ENCODE data around the gene SLC29A4.
"Not testable (repeated sequence)": the region's sequence is repeated elsewhere in the genome, so short reads cannot be mapped to it uniquely, and the experiment has no call there.

The SLC29A4 gene, protein sequence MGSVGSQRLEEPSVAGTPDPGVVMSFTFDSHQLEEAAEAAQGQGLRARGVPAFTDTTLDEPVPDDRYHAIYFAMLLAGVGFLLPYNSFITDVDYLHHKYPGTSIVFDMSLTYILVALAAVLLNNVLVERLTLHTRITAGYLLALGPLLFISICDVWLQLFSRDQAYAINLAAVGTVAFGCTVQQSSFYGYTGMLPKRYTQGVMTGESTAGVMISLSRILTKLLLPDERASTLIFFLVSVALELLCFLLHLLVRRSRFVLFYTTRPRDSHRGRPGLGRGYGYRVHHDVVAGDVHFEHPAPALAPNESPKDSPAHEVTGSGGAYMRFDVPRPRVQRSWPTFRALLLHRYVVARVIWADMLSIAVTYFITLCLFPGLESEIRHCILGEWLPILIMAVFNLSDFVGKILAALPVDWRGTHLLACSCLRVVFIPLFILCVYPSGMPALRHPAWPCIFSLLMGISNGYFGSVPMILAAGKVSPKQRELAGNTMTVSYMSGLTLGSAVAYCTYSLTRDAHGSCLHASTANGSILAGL

DNA sequence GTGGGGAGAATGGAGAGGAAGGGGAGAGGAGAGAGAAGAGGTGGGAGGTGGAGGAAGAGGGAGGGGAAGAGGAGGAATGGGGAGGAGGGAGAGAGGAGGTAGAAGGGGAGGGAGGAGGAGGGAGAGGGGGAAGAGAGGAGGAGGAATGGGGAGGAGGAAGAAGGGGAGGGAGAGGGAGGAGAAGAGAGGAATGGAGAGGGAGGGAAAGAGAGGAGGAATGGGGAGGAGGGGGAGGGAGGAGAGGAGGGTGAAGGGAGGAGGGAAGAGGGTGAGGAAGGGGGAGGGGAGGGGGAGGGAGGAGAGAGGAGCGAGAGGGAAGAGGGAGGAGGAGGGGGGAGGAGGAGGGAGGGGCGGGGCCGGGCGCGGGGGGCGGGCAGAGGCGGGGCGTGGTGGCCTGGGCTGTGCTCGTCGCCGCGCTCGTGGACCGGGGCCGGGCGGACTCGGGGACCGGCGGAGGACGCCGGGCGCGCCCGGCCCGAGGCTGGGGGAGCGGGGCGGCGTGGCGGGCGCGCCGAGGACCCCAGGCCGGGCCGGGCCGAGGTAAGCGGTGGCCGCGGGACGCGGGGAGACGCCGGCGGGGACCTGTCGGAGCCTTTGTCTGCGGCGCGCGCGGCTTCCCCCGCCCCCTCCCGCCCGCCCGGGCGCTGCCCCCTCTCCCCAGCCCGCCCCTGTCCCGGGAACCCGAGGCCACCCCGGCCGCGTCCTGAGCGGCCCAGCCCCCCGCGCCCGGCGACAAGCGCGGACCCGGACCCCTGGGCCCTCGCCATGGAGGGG lies at the start of gene SLC29A4:
TSS of gene SLC29A4 (plus strand) at position 401 of the 774 bp plus-strand sequence. CDS start 4,874 bp downstream, outside the sequence.
- no peak within 1 kb of the TSS for H3K27ac ChIP-seq
- no peak for TF ChIP-seq ZFX (IDR thresholded peaks at IDR 0.05; ENCODE audit: borderline replicate concordance)
- TF ChIP-seq, protein P1, sequence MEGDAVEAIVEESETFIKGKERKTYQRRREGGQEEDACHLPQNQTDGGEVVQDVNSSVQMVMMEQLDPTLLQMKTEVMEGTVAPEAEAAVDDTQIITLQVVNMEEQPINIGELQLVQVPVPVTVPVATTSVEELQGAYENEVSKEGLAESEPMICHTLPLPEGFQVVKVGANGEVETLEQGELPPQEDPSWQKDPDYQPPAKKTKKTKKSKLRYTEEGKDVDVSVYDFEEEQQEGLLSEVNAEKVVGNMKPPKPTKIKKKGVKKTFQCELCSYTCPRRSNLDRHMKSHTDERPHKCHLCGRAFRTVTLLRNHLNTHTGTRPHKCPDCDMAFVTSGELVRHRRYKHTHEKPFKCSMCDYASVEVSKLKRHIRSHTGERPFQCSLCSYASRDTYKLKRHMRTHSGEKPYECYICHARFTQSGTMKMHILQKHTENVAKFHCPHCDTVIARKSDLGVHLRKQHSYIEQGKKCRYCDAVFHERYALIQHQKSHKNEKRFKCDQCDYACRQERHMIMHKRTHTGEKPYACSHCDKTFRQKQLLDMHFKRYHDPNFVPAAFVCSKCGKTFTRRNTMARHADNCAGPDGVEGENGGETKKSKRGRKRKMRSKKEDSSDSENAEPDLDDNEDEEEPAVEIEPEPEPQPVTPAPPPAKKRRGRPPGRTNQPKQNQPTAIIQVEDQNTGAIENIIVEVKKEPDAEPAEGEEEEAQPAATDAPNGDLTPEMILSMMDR (IDR thresholded peaks at IDR 0.05) = no peak

DNA sequence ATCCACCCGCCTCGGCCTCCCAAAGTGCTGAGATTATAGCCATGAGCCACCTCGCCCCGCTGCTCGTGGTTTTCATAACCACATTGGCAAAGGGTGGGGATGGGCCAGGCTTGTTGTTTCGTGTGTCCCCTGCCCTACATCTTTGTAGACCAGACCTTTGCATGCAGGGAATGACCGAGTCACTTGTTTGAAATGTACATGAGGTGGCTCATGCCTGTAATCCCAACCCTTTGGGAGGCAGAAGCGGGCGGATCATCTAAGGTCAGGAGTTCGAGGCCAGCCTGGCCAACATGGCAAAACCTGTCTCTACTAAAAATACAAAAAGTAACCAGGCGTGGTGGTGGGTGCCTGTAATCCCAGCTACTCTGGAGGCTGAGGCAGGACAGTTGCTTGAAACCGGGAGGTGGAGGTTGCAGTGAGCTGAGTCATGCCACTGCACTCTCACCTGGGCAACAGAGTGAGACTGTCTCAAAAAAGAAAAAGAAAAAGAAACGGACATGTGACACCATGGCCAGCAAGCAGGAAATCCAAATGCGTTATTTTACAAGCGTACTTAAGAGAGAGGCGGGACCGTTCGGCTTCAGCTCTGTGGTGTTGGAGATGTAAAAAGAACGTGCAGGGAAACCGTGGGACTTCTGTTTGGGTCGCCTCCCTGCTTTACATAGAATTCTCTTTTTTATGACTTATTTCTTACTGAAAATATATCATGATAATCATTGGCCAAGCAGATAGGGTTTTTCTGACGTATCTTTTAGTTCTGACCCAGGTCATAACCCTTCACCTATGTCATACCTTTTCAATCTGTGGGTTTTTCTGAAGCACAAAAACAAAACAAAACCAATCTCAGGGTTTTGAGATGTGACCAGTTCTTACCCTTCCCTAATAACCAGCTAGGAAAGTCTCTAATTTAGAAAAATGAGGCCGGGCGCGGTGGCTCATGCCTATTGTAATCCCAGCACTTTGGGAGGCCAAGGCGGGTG lies 47.6 kb upstream of the SLC29A4 start:
- H3K27ac ChIP-seq = no peak overlapping the region

DNA sequence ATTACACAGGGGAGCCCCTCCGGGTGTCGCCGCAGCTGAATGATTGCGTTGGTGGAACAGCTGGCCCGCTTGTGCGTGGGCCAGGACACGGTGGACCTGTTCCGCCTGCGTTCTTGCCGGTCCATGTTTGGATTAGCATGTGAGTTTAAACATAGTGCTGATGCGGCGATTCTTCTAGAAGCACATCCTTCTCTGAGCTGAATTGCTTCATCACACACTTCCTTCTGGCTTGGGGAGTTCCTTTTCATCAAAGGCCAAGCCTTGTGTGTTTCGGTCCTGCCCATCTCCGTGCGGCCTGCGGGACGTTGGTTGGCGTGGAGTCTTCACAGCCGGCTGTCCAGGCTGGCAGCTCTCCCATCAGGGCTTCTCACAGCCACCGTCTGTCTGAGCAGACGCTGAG lies 45.5 kb upstream of the SLC29A4 start:
- no peak overlapping the region for H3K27ac ChIP-seq
- TF ChIP-seq, protein P1 (IDR thresholded peaks at IDR 0.05) = no peak
- TF ChIP-seq ZFX (IDR thresholded peaks at IDR 0.05; ENCODE audit: borderline replicate concordance) = no peak

More for the DNA sequence above, 47.6 kb upstream of the SLC29A4 start:
- TF ChIP-seq, protein P1 (IDR thresholded peaks at IDR 0.05) = no peak
- TF ChIP-seq ZFX (IDR thresholded peaks at IDR 0.05; ENCODE audit: borderline replicate concordance) = no peak

DNA sequence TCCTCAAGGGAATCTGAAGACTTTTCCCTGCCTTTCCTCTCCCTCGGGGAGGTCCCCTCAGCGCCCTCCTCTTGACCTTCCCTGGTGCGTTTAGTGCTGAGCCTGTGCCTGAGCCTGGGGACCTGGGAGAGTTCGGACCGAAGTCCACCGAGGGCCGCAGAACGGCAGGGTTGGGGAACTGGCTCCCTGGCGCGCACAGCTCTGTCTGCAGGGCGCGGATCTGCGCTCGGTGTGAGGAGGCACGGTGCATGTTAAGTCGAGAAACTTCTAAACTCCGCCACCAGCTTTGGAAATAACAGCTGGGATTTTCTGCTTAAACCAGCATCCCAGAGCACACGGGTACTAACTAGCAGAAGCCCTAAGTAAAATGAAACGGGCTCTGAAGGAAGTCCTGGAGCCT lies 44.2 kb upstream of the SLC29A4 start:
- no peak overlapping the region for H3K27ac ChIP-seq
- TF ChIP-seq ZFX (IDR thresholded peaks at IDR 0.05; ENCODE audit: borderline replicate concordance) = no peak
- TF ChIP-seq, protein P1 (IDR thresholded peaks at IDR 0.05) = no peak

DNA sequence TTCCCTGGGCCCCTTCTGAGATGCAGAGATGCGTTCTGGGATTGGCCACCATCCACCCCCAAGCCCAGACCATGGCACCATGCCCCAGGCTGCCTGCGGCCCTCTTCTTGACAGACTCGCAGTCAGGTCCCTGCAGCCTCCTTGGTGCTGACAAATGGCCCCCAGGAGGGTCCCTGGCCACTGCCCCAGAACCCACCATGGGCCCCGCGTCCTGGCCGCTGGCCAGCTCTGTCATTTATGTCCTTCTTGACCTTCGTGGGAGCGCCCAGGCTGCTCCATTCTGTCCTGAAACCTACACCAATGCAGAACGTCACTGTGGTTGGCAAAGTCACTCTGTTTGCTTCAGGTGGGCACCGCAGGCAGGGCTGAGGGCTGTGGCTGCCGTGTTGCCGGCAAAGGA lies 39.5 kb upstream of the SLC29A4 start:
- H3K27ac ChIP-seq = no peak overlapping the region
- no peak for TF ChIP-seq ZFX (IDR thresholded peaks at IDR 0.05; ENCODE audit: borderline replicate concordance)
- TF ChIP-seq, protein P1 (IDR thresholded peaks at IDR 0.05) = no peak

DNA sequence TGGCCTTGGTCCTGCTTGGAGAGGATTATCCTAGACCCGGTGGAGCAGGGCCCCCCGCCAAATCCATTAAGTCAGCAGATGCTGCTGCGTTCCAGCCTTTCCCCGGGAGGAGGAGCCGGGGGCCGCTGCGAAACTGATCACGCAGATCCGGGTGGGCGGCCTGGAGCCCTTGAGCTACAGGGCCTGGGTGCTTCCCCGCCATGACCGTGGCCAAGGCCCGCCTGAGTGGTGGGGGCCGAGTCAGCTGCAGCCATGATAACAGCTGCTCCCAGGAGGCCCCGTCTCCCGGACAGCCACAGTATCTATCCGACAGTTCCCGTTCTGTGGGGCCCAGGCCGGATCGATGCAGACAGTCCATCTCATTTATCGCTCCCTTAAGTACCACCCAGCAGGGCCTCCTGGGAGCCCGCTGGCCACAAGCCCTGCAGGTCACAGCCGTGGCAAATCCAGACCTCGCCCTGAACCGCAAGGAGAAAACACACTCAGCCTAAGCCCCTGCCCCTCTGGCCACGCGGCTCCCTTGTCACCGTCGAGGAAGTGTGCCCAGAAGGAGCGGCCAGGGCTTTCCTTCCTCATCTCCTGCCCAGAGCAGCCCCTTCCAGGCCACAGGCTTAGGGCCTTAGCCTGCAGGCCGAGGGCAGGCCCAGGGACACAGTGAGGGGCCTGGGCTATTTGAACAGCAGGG lies 34.4 kb upstream of the SLC29A4 start:
- TF ChIP-seq, protein P1 (IDR thresholded peaks at IDR 0.05) = no peak
- no peak for TF ChIP-seq ZFX (IDR thresholded peaks at IDR 0.05; ENCODE audit: borderline replicate concordance)
- no peak overlapping the region for H3K27ac ChIP-seq

DNA sequence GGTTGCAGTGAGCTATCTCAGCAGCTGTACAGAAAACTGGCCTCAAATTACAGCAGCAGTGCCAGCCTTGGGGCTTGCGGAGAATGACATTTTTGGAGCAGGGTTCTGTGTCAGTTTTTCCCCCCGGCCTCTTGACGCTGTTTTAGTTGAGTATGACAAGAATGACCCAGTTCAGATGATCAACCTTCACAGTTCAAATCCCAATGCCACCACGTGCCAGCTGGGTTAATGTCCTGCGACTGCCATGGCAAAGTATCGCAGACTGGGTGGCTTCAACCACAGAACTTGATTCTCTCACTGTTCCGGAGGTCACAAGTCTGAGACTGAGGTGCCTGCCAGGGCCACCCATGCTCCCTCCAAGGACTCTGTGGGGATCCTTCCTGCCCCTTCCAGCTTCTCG lies 32.0 kb upstream of the SLC29A4 start:
- H3K27ac ChIP-seq = not testable (repeated sequence)

DNA sequence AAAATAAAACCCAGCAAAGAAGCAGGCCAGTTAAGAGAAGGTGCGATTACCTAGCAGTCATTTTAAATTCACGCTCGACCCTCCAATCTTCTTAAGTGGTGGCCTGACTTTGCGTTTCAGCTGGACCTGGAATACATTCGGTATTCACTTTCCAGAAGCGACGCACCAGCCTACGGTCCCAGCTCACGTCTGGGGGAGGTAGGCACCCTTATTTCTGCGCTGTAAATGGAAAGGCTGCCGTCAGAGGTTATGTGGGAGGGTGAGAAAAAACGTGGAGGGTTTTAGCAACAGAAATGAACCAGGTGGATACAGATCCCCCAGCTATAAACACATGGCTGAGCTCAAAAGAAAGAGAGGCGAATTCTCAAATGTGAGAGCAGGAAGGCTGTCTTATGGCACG lies 29.2 kb upstream of the SLC29A4 start:
- H3K27ac ChIP-seq = not testable (repeated sequence)

DNA sequence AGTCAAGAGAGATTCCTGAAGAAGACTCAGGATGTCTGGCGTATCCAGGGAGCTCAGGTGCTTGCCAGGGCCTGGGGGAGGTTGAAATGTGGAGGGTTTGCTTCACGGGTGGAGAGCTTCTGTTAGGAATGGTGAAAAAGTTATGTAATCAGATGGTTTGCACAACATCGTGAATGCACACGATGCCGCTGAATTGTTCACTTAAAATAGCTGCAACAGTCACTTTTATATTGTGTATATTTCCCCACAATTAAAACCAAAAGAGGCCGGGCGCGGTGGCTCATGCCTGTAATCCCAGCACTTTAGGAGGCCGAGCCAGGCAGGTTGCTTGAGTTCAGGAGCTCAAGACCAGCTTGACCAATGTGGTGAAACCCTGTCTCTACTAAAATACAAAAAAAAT lies 28.4 kb upstream of the SLC29A4 start:
- not testable (repeated sequence) for H3K27ac ChIP-seq
